ENCODE results near the gene SAMD10. TPM values are rescaled to one million over a fixed set of nuclear protein-coding genes. Genes with fewer than 3 reads are reported as not detected.
"Not testable (repeated sequence)": the region's sequence is repeated elsewhere in the genome, so short reads cannot be mapped to it uniquely, and the experiment has no call there.

The SAMD10 gene
- 28.1 TPM for polyA plus RNA-seq (2012; ENCODE audit: insufficient read depth, insufficient read length)

GRCh38 chr20:63979557-63980316, at the start of gene SAMD10:
Gene SAMD10 (minus strand): TSS chr20:63979642. CDS start chr20:63979467, 175 bp downstream.
- DNase-seq (ENCODE audit: low read depth, low spot score), result peak; percentile 64
- H3K4me3 ChIP-seq (ENCODE audit: low read length), result peak within 1 kb of the TSS; percentile 96

- DNase-seq (ENCODE audit: low read depth, low spot score), result no peak
These were observed 48.7 kb upstream of the SAMD10 start for GRCh38 chr20:64027981-64028685.

GRCh38 chr20:64025826-64026412, 46.5 kb upstream of the SAMD10 start:
- no peak for DNase-seq (ENCODE audit: low read depth, low spot score)
- H3K4me3 ChIP-seq (ENCODE audit: low read length), result no peak overlapping the region

More at GRCh38 chr20:64027981-64028685, 48.7 kb upstream of the SAMD10 start:
- no peak overlapping the region for H3K4me3 ChIP-seq (ENCODE audit: low read length)

- H3K4me3 ChIP-seq (ENCODE audit: low read length), result no peak overlapping the region
- DNase-seq (ENCODE audit: low read depth, low spot score), result no peak
These were observed 45.8 kb upstream of the SAMD10 start for GRCh38 chr20:64025101-64025825.

- no peak overlapping the region for H3K4me3 ChIP-seq (ENCODE audit: low read length)
- DNase-seq (ENCODE audit: low read depth, low spot score), result no peak
These were observed 44.9 kb upstream of the SAMD10 start for GRCh38 chr20:64024141-64024990.

GRCh38 chr20:64023361-64024140, 44.1 kb upstream of the SAMD10 start:
- H3K4me3 ChIP-seq (ENCODE audit: low read length), result no peak overlapping the region
- DNase-seq (ENCODE audit: low read depth, low spot score), result no peak

- H3K4me3 ChIP-seq (ENCODE audit: low read length), result no peak overlapping the region
- no peak for DNase-seq (ENCODE audit: low read depth, low spot score)
These were observed 43.4 kb upstream of the SAMD10 start for GRCh38 chr20:64022671-64023360.

- no peak overlapping the region for H3K4me3 ChIP-seq (ENCODE audit: low read length)
- no peak for DNase-seq (ENCODE audit: low read depth, low spot score)
These were observed 41.9 kb upstream of the SAMD10 start for GRCh38 chr20:64021124-64021975.

GRCh38 chr20:64015635-64016034, 36.2 kb upstream of the SAMD10 start:
- H3K4me3 ChIP-seq (ENCODE audit: low read length), result no peak overlapping the region
- DNase-seq (ENCODE audit: low read depth, low spot score), result no peak

GRCh38 chr20:64012385-64013154, 33.1 kb upstream of the SAMD10 start:
- H3K4me3 ChIP-seq (ENCODE audit: low read length), result peak overlapping the region; percentile 11
- DNase-seq (ENCODE audit: low read depth, low spot score), result not testable (repeated sequence)

- H3K4me3 ChIP-seq (ENCODE audit: low read length), result no peak overlapping the region
- no peak for DNase-seq (ENCODE audit: low read depth, low spot score)
These were observed 31.9 kb upstream of the SAMD10 start for GRCh38 chr20:64011366-64011779.

- DNase-seq (ENCODE audit: low read depth, low spot score), result no peak
- H3K4me3 ChIP-seq (ENCODE audit: low read length), result no peak overlapping the region
These were observed 31.3 kb upstream of the SAMD10 start for GRCh38 chr20:64010711-64011237.

- no peak for DNase-seq (ENCODE audit: low read depth, low spot score)
- no peak overlapping the region for H3K4me3 ChIP-seq (ENCODE audit: low read length)
These were observed 30.5 kb upstream of the SAMD10 start for GRCh38 chr20:64009811-64010387.

GRCh38 chr20:64006902-64007301, 27.5 kb upstream of the SAMD10 start:
- DNase-seq (ENCODE audit: low read depth, low spot score), result no peak
- H3K4me3 ChIP-seq (ENCODE audit: low read length), result no peak overlapping the region

- no peak overlapping the region for H3K4me3 ChIP-seq (ENCODE audit: low read length)
- no peak for DNase-seq (ENCODE audit: low read depth, low spot score)
These were observed 27.0 kb upstream of the SAMD10 start for GRCh38 chr20:64006490-64006889.
